Measurements from ENCODE around the gene CALHM6. TPM values are rescaled to one million over a fixed set of nuclear protein-coding genes. Genes with fewer than 3 reads are reported as not detected.

Gene CALHM6
- total RNA-seq, 1 donor: 0.18 TPM

DNA sequence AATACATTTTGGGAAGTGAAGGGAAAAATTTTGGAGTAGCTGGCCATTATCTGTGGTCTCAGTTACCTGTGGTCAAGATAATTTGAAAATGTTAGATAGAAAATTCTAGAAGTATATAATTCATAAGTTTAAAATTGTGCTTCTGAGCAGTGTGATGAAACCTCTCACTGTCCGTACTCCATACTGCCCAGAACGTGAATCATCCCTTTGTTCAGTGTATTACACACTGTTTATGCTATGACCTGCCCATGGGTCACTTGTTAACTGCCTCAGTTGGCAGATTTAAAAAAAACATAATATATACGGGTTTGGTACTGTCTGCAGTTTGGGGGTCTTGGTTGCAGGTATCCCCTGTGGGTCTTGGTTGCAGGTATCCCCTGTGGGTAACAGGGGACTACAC is 46.1 kb downstream of the CALHM6 start:
- TF ChIP-seq, protein P1, sequence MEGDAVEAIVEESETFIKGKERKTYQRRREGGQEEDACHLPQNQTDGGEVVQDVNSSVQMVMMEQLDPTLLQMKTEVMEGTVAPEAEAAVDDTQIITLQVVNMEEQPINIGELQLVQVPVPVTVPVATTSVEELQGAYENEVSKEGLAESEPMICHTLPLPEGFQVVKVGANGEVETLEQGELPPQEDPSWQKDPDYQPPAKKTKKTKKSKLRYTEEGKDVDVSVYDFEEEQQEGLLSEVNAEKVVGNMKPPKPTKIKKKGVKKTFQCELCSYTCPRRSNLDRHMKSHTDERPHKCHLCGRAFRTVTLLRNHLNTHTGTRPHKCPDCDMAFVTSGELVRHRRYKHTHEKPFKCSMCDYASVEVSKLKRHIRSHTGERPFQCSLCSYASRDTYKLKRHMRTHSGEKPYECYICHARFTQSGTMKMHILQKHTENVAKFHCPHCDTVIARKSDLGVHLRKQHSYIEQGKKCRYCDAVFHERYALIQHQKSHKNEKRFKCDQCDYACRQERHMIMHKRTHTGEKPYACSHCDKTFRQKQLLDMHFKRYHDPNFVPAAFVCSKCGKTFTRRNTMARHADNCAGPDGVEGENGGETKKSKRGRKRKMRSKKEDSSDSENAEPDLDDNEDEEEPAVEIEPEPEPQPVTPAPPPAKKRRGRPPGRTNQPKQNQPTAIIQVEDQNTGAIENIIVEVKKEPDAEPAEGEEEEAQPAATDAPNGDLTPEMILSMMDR (IDR thresholded peaks at IDR 0.05; ENCODE audit: insufficient read depth, low read length): no peak
- H3K4me3 ChIP-seq (ENCODE audit: low read depth, low read length): no peak overlapping the region
- peak; percentile 77 for DNase-seq (ENCODE audit: low read depth)

DNA sequence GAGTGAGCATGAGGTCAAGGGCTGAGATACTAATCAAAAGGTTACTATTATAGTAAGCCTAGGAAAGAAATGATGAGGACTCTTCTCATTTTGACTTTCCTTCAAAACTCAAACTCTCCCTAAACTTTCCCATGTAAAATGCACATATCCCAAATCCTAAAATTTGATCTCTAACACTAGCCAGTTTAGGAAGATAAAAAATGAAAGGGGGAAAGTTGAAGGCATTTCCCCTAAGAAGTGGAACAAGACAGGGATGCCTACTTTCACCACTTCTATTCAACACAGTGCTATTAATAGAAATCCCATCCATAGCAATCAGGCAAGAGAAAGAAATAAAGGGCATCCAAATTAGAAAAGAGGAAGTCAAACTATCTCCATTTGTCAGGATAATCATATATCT is 47.4 kb downstream of the CALHM6 start:
- no peak for DNase-seq (ENCODE audit: low read depth)
- TF ChIP-seq, protein P1 (IDR thresholded peaks at IDR 0.05; ENCODE audit: insufficient read depth, low read length): no peak
- H3K4me3 ChIP-seq (ENCODE audit: low read depth, low read length): no peak overlapping the region

DNA sequence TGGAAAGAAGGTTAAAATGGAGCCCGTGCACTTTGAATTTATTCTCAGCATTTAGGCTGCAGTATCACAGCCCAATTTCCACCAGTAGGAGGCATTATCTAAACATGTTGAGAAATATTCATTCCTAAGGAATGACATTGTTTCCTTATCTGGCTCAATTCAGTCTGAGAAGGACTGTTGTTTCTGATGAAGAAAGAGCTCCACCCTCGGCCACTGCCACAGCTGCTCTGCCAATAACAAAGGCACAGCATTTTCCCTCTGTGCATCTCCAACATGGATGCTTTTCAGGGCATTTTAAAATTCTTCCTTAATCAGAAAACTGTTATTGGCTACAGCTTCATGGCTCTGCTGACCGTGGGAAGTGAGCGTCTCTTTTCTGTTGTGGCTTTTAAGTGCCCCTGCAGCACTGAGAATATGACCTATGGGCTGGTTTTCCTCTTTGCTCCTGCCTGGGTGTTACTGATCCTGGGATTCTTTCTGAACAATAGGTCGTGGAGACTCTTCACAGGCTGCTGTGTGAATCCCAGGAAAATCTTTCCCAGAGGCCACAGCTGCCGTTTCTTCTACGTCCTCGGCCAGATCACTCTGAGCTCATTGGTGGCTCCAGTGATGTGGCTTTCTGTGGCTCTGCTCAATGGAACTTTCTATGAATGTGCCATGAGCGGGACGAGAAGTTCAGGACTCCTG is 50.4 kb downstream of the CALHM6 start, which contains the start of gene CALHM5:
Gene CALHM5, plus strand, starts transcription at position 216 of the 687 bp plus-strand sequence. Its CDS starts 58 bp downstream, at position 274.
- peak within 1 kb of the TSS; percentile 73 for H3K4me3 ChIP-seq (ENCODE audit: low read depth, low read length)
- peak; percentile 97 for DNase-seq (ENCODE audit: low read depth)
- TF ChIP-seq, protein P1 (IDR thresholded peaks at IDR 0.05; ENCODE audit: insufficient read depth, low read length): peak; percentile 75

DNA sequence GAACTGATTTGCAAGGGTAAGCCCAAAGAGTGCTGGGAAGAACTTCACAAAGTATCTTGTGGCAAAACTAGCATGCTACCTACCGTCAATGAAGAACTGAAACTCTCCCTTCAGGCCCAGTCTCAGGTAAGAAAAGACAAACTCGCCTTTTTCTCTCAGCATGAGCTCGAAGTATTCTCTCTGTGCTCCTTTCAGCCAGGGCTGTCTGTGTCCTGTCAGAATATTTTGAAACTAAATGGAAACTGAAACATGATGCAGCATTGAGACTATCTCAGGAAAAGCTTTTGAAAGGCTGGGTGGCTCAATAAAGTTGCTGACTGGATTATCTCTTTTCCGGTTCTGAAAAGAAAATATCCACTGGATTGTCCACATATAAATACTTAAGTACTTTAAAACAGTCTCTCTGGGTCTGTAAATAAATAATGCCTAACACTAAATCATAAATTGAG is 51.0 kb downstream of the CALHM6 start:
- TF ChIP-seq, protein P1 (IDR thresholded peaks at IDR 0.05; ENCODE audit: insufficient read depth, low read length): no peak
- peak overlapping the region; percentile 73 for H3K4me3 ChIP-seq (ENCODE audit: low read depth, low read length)
- DNase-seq (ENCODE audit: low read depth): no peak

DNA sequence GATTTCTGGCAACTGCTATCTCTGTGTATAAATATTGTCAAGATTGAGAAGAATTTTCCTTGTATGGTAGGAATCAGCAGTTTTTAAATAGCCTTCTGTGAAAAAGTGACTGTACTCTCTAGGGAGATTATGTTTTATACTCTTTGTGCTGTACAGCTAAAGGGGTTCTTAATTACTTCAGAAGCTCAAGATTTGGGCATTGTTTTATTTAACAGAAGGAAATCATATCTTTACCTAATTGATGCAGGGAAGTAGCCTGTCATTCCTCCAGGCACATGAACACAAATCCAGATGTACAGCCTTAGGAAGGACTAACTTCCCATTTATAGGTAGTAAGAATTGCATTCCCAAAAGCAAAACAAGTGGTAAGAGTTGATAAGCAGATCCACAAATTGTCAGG is 51.6 kb downstream of the CALHM6 start:
- peak overlapping the region; percentile 73 for H3K4me3 ChIP-seq (ENCODE audit: low read depth, low read length)
- no peak for DNase-seq (ENCODE audit: low read depth)
- TF ChIP-seq, protein P1 (IDR thresholded peaks at IDR 0.05; ENCODE audit: insufficient read depth, low read length): no peak

Other genes starting within 250 kb of the CALHM6 start
- gene TSPYL4, start 207.3 kb upstream of the CALHM6 start, total RNA-seq (ENCODE audit: low replicate concordance): 14.9 and 15.6 TPM in 2 replicates
- gene TSPYL1, start 181.4 kb upstream of the CALHM6 start, total RNA-seq (ENCODE audit: low replicate concordance): 83.4 and 126 TPM in 2 replicates
- 50.7 and 61.2 TPM in 2 replicates for gene DSE, start 90.4 kb upstream of the CALHM6 start, total RNA-seq (ENCODE audit: low replicate concordance)
- gene CALHM5, start 50.3 kb downstream of the CALHM6 start, total RNA-seq (ENCODE audit: low replicate concordance): 6.8 and 8.2 TPM in 2 replicates
- gene TRAPPC3L, start 84.3 kb downstream of the CALHM6 start, total RNA-seq (ENCODE audit: low replicate concordance): 0.45 TPM in 1 of 2 replicates, not detected in the other
- not detected in 2 replicates for gene CALHM4, start 92.4 kb downstream of the CALHM6 start, total RNA-seq (ENCODE audit: low replicate concordance)
- gene RWDD1, start 110.1 kb downstream of the CALHM6 start, total RNA-seq (ENCODE audit: low replicate concordance): 66.9 and 76.7 TPM in 2 replicates
- gene RSPH4A, start 155.1 kb downstream of the CALHM6 start, total RNA-seq (ENCODE audit: low replicate concordance): 0.54 and 0.82 TPM in 2 replicates
- gene ZUP1, start 207.4 kb downstream of the CALHM6 start, total RNA-seq (ENCODE audit: low replicate concordance): 6.5 and 10.2 TPM in 2 replicates
- gene KPNA5, start 219.8 kb downstream of the CALHM6 start, total RNA-seq (ENCODE audit: low replicate concordance): 8.3 and 13.2 TPM in 2 replicates